H1 (cell line): ENCODE measurements around the gene TMX3.

Experiments
- BACH1 ChIP-seq: IDR thresholded peaks from 2 replicates; pipeline ENCODE4 v1.6.1; 2012; ENCODE audit warnings: low read length, improper control_type of control experiment
- FOSL1 ChIP-seq: IDR thresholded peaks from 2 replicates; pipeline ENCODE4 v1.6.1; 2011; ENCODE audit warnings: mild to moderate bottlenecking, low read depth, low read length, moderate library complexity; ENCODE audit not compliant: insufficient read depth
- POLR2A ChIP-seq, 2 experiments: IDR thresholded peaks; 1 replicate in 1 of 2; 2 replicates in 1 of 2; pipeline ENCODE4 v1.6.1; 2011; ENCODE audit warnings: low read depth in 2 of 2, low read length in 2 of 2, mild to moderate bottlenecking in 2 of 2; ENCODE audit errors: control extremely low read depth in 1 of 2
- SP1 ChIP-seq: IDR thresholded peaks from 2 replicates; pipeline ENCODE4 v1.6.1; 2011; ENCODE audit warnings: low read depth, low read length
- TF ChIP-seq, protein P1 (sequence below), 3 experiments: IDR thresholded peaks; 1 replicate in 2 of 3; 2 replicates in 1 of 3; pipeline versions ENCODE4 v1.5.1 to v1.6.1; 2011; ENCODE audit warnings: low read length in 3 of 3, mild to moderate bottlenecking in 3 of 3, inconsistent platforms in 2 of 3, low read depth in 1 of 3, moderate library complexity in 1 of 3; ENCODE audit not compliant: insufficient read depth in 1 of 3; ENCODE audit errors: control extremely low read depth in 1 of 3

DNA sequence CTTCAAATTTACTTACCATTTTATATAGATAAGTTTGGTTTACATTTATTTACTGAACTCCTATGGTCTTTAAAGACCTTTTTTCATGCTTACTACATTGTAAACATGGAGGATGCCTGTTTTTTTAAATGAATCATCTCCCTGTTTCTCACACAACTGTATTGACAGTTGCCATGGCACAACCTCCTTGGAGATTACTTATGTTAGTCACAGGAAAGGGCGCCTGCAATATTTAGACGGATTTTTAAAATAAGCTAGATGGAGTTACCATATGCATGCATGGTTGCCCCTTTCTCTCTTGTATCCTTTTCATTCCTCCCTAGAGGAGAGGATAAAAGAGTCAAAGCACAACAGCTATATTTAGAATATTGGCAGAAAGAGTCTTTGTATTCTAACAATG is 48.2 kb upstream of the TMX3 start:
- TF ChIP-seq, protein P1, sequence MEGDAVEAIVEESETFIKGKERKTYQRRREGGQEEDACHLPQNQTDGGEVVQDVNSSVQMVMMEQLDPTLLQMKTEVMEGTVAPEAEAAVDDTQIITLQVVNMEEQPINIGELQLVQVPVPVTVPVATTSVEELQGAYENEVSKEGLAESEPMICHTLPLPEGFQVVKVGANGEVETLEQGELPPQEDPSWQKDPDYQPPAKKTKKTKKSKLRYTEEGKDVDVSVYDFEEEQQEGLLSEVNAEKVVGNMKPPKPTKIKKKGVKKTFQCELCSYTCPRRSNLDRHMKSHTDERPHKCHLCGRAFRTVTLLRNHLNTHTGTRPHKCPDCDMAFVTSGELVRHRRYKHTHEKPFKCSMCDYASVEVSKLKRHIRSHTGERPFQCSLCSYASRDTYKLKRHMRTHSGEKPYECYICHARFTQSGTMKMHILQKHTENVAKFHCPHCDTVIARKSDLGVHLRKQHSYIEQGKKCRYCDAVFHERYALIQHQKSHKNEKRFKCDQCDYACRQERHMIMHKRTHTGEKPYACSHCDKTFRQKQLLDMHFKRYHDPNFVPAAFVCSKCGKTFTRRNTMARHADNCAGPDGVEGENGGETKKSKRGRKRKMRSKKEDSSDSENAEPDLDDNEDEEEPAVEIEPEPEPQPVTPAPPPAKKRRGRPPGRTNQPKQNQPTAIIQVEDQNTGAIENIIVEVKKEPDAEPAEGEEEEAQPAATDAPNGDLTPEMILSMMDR (IDR thresholded peaks at IDR 0.05; ENCODE audit: control extremely low read depth in 1 of 3, insufficient read depth in 1 of 3, low read depth in 1 of 3, low read length in 3 of 3) = no peak
- TF ChIP-seq POLR2A (IDR thresholded peaks at IDR 0.05; ENCODE audit: control extremely low read depth in 1 of 2, low read depth in 2 of 2, low read length in 2 of 2) (no peak), BACH1 (no peak), FOSL1 (no peak), SP1 (no peak)
